ENCODE data around the gene ARID1A.

DNA sequence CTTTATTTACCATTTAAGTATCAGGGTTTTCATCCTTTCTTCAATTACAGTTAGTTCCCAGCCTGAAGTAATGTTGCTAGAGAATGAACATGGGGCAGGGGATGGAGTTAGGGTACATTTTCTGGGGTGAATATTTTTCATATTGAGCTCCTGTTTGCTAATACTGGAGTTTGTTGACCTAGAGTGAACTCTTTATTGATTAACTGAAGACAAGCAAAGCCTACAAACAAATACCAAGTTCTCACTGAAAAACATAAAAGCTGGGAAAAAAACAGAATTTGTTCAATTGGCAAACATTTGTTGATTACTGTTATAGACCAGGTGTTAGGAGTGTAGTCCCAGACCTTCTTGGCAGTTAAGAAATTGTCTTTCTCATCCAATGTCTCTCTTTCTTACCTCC lies 63.7 kb downstream of the ARID1A start:
- no peak for TF ChIP-seq CTCF (IDR thresholded peaks at IDR 0.05; ENCODE audit: low read depth, low read length, missing input control)
- TF ChIP-seq RXRA (IDR thresholded peaks at IDR 0.05): peak; percentile 50 to 78
